GM23338 (cell line): ENCODE data around the gene PRPH. TPM values are rescaled to one million over a fixed set of nuclear protein-coding genes. Genes with fewer than 3 reads are reported as not detected.
A peak's percentile ranks its signal among the peaks of the same experiment; 100 is the strongest.
"Not testable (repeated sequence)": the region's sequence is repeated elsewhere in the genome, so short reads cannot be mapped to it uniquely, and the experiment has no call there.

Source experiments
- ATAC-seq: fragments of 200-7000 bp; cut with Tn5 transposase; 3 replicates; pipeline ENCODE4 v1.9.1; 2020
- DNase-seq: peaks from one replicate; pipeline ENCODE4 v3.0.0-alpha.2; 2015; ENCODE audit warnings: low spot score
- H2AFZ ChIP-seq: fragments of 200-600 bp; sonication (generic); 2 replicates; pipeline ENCODE4 v1.8.0; 2016; ENCODE audit warnings: antibody characterized with exemption, mild to moderate bottlenecking, moderate library complexity
- H3F3A ChIP-seq: fragments of 200-600 bp; sonication (generic); replicated peaks from 2 replicates; pipeline ENCODE4 v1.8.0; 2017; ENCODE audit warnings: antibody characterized with exemption, mixed run types, low read depth
- H3K27ac ChIP-seq: fragments of 200-600 bp; sonication (generic); 2 replicates; pipeline ENCODE4 v1.6.1; 2016; ENCODE audit warnings: low read depth
- H3K27me3 ChIP-seq: fragments of 200-600 bp; sonication (generic); 2 replicates; pipeline ENCODE4 v1.8.0; 2016; ENCODE audit warnings: mild to moderate bottlenecking, mixed run types, moderate library complexity; ENCODE audit not compliant: insufficient read depth
- H3K36me3 ChIP-seq: fragments of 200-600 bp; sonication (generic); 2 replicates; pipeline ENCODE4 v1.8.0; 2016; ENCODE audit warnings: mild to moderate bottlenecking; ENCODE audit not compliant: insufficient read depth
- H3K4me1 ChIP-seq: fragments of 200-600 bp; sonication (generic); 2 replicates; pipeline ENCODE4 v1.8.0; 2016; ENCODE audit warnings: mild to moderate bottlenecking, moderate library complexity; ENCODE audit not compliant: insufficient read depth
- H3K4me2 ChIP-seq: fragments of 200-600 bp; sonication (generic); 2 replicates; pipeline ENCODE4 v1.7.1; 2017; ENCODE audit warnings: mixed run types
- H3K4me3 ChIP-seq: fragments of 200-600 bp; sonication (generic); 2 replicates; pipeline ENCODE4 v1.6.1; 2016; ENCODE audit warnings: mixed run types
- H3K79me2 ChIP-seq: fragments of 200-600 bp; sonication (generic); replicated peaks from 2 replicates; pipeline ENCODE4 v1.8.0; 2017; ENCODE audit warnings: mild to moderate bottlenecking; ENCODE audit not compliant: insufficient read depth
- H3K9me2 ChIP-seq: fragments of 200-600 bp; sonication (generic); 2 replicates; pipeline ENCODE4 v1.8.0; 2017; ENCODE audit not compliant: insufficient read depth
- H4K20me1 ChIP-seq: fragments of 200-600 bp; sonication (generic); replicated peaks from 2 replicates; pipeline ENCODE4 v1.8.0; 2017; ENCODE audit warnings: mild to moderate bottlenecking; ENCODE audit not compliant: insufficient read depth
- H3K27ac Mint-ChIP-seq: 2 replicates; pipeline ENCODE4 v1.8.0; 2020; ENCODE audit warnings: inconsistent platforms, mild to moderate bottlenecking, moderate library complexity, mixed read lengths
- H3K27me3 Mint-ChIP-seq: 3 replicates; pipeline ENCODE4 v1.8.0; 2022; ENCODE audit warnings: low read depth, mild to moderate bottlenecking, moderate library complexity, mixed read lengths, inconsistent platforms; ENCODE audit not compliant: insufficient read depth, poor library complexity
- H3K36me3 Mint-ChIP-seq: 3 replicates; pipeline ENCODE4 v1.8.0; 2021; ENCODE audit warnings: low read depth, mild to moderate bottlenecking, inconsistent platforms, moderate library complexity, mixed read lengths
- H3K4me1 Mint-ChIP-seq: 3 replicates; pipeline ENCODE4 v1.8.0; 2020; ENCODE audit warnings: mild to moderate bottlenecking, inconsistent platforms, mixed read lengths
- H3K4me3 Mint-ChIP-seq: 3 replicates; pipeline ENCODE4 v1.8.0; 2021; ENCODE audit warnings: moderate library complexity, mild to moderate bottlenecking, inconsistent platforms, mixed read lengths
- H3K9me3 Mint-ChIP-seq: 3 replicates; pipeline ENCODE4 v1.8.0; 2020; ENCODE audit warnings: moderate library complexity, mild to moderate bottlenecking, inconsistent platforms, mixed read lengths
- ZNF462 ChIP-seq: fragments of 250-450 bp; sonication (Bioruptor Pico); IDR thresholded peaks from 2 replicates; pipeline ENCODE4 v1.5.0; 2020; ENCODE audit warnings: mild to moderate bottlenecking, moderate library complexity
- polyA plus RNA-seq: library from polyadenylated mRNA; unstranded; fragments of >200 nt; fragmentation: Nextera tagmentation; extraction: Ambion mirVana; gene quantifications from 2 replicates; pipeline ENCODE4 v1.2.1, GENCODE V29; 2016
- total RNA-seq: library from RNA; depleted of rRNA; stranded (reverse); fragments of >200 nt; shearing (Covaris generic); gene quantifications from 2 replicates; pipeline ENCODE4 v1.2.3, GENCODE V29; 2014

Gene PRPH
- total and polyA plus RNA-seq, 2 experiments from 2014 or later = 0.24 to 0.36 TPM

GRCh38 chr12:49282302-49282701, 12.6 kb upstream of the PRPH start (continued):
- TF ChIP-seq ZNF462 (CRISPR knock-in tag) = no peak

GRCh38 chr12:49282740-49283375, 12.1 kb upstream of the PRPH start:
- not testable (repeated sequence) for H4K20me1 ChIP-seq, H3K4me1 ChIP-seq, H3K36me3 ChIP-seq, H3K36me3 Mint-ChIP-seq, H3K4me3 ChIP-seq, H3K9me3 Mint-ChIP-seq, H3K9me2 ChIP-seq, H3F3A ChIP-seq, H3K27me3 Mint-ChIP-seq, H3K4me3 Mint-ChIP-seq, H3K4me2 ChIP-seq, H3K27ac Mint-ChIP-seq, H3K27ac ChIP-seq, ATAC-seq, H3K79me2 ChIP-seq, H3K27me3 ChIP-seq, DNase-seq
- H3K4me1 Mint-ChIP-seq = peaks cover 19% of the 10 kb centered on the region
- peak overlapping the region; percentile 72 for H2AFZ ChIP-seq
